ENCODE measurements around the gene TMIE. TPM values are rescaled to one million over a fixed set of nuclear protein-coding genes. Genes with fewer than 3 reads are reported as not detected.

Gene TMIE
- total RNA-seq, 1 donor from 2014 or later = not detected

Other genes starting within 250 kb of the TMIE start
- gene LTF, start 236.5 kb upstream of the TMIE start, total RNA-seq = not detected in 2 replicates
- not detected in 2 replicates for gene RTP3, start 203.4 kb upstream of the TMIE start, total RNA-seq
- gene LRRC2, start 135.1 kb upstream of the TMIE start, total RNA-seq = 0.09 TPM in 1 of 2 replicates, not detected in the other
- not detected in 2 replicates for gene FAM240A, start 88.9 kb upstream of the TMIE start, total RNA-seq
- 0.44 and 0.71 TPM in 2 replicates for gene ALS2CL, start 7.7 kb upstream of the TMIE start, total RNA-seq
- not detected in 2 replicates for gene PRSS50, start 16.5 kb downstream of the TMIE start, total RNA-seq
- gene MYL3, start 162.1 kb downstream of the TMIE start, total RNA-seq = not detected in 2 replicates
- gene PTH1R, start 176.3 kb downstream of the TMIE start, total RNA-seq = not detected in 2 replicates

Measured in activated T-helper 2 cell treated with anti-CD3 and anti-CD28 coated beads, Interferon-gamma antibody, Interleukin-2, Interleukin-4, amounts not matched to agents 10 μg/mL and 5 μg/mL and 100 μg/mL, durations not matched to agents 14 hours and 24 hours and 36 hours (primary cell).